GM12874 (cell line): ENCODE results near the gene C10orf62.
A peak's percentile ranks its signal among the peaks of the same experiment; 100 is the strongest.

ENCODE experiments used
- TF ChIP-seq, protein P1 (sequence below): IDR thresholded peaks from 2 replicates; pipeline ENCODE4 v1.5.1; 2011; ENCODE audit warnings: low read depth, mild to moderate bottlenecking, control low read depth, low read length, moderate library complexity; ENCODE audit not compliant: insufficient read depth

Gene C10orf62

DNA sequence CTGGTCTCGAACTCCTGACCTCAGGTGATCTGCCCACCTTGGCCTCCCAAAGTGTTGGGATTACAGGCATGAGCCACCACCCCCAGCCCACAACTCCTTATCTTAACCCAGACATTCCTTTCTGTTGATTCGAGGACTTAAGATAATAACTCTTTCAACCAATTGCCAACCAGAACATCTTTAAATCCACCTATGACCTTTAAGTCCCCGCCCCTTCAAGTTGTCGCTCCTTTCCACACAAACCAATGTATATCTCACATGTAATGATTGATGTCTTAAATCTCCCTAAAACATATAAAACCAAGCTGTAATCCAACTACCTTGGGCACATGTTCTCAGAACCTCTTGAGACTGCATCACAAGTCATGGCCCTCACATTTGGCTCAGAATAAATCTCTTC, 24.7 kb upstream of the C10orf62 start:
- TF ChIP-seq, protein P1, sequence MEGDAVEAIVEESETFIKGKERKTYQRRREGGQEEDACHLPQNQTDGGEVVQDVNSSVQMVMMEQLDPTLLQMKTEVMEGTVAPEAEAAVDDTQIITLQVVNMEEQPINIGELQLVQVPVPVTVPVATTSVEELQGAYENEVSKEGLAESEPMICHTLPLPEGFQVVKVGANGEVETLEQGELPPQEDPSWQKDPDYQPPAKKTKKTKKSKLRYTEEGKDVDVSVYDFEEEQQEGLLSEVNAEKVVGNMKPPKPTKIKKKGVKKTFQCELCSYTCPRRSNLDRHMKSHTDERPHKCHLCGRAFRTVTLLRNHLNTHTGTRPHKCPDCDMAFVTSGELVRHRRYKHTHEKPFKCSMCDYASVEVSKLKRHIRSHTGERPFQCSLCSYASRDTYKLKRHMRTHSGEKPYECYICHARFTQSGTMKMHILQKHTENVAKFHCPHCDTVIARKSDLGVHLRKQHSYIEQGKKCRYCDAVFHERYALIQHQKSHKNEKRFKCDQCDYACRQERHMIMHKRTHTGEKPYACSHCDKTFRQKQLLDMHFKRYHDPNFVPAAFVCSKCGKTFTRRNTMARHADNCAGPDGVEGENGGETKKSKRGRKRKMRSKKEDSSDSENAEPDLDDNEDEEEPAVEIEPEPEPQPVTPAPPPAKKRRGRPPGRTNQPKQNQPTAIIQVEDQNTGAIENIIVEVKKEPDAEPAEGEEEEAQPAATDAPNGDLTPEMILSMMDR = no peak

DNA sequence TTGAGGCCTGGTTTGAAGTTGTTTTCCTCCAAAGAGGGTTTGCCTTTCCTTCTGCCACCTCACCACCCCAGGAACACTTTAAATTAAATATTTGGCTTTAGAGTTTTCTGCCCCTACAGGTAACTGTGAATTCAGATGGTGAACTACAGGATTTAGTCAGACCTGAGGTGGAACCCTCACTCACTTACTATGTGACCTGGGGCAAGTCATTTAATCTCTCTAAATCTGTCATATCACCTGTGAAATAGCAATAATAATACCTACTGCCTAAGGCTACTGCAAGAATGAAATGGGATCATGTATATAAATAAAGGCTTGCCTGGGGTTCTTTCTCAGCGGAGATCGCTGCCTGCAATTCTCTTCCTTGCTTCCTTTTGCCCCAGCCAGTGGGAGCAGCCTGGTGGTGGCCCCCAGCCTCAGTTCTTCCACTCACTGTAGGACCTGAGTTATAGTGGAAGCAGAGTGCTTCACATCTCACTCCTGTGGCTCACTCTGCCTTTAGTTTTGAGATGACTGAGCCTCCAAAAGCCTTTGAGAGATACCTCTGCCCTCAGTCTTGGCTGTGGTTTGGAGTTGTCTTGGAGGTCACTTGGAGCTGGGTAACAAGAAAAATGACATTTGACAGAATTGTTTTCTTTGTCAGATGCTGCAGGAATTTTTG, 23.1 kb upstream of the C10orf62 start:
- TF ChIP-seq, protein P1 = no peak

DNA sequence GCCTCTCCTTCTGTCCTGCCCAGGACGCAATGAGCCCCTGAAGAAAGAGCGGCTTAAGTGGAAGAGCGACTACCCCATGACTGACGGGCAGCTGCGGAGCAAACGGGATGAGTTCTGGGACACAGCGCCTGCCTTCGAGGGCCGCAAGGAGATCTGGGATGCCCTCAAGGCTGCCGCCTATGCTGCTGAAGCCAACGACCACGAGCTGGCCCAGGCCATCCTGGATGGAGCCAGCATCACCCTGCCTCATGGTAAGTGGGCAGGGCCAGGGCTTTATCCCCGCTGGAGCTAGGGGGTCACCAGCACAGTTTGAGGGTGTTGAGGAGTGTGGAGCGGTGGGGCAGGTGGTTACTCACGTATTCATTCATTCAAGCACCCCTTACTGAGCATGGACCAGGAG, 21.6 kb upstream of the C10orf62 start:
- TF ChIP-seq, protein P1 = no peak

DNA sequence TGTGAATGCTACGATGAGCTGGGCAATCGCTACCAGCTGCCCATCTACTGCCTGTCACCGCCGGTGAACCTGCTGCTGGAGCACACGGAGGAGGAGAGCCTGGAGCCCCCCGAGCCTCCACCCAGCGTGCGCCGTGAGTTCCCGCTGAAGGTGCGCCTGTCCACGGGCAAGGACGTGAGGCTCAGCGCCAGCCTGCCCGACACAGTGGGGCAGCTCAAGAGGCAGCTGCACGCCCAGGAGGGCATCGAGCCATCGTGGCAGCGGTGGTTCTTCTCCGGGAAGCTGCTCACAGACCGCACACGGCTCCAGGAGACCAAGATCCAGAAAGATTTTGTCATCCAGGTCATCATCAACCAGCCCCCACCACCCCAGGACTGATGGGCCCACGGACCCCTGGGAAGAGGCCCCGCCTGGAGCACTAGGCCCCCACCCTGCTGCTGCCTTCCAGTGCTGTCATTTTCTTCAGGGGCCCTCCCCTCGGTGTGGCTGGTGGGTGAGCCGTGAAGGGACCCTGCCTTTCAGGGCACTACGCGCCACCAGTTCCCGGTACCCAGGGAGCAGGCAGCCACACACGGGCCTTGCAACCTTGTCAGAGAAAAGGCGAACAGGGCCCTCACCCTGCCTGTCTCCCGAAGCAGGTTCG, 19.3 kb upstream of the C10orf62 start:
- TF ChIP-seq, protein P1 = no peak

DNA sequence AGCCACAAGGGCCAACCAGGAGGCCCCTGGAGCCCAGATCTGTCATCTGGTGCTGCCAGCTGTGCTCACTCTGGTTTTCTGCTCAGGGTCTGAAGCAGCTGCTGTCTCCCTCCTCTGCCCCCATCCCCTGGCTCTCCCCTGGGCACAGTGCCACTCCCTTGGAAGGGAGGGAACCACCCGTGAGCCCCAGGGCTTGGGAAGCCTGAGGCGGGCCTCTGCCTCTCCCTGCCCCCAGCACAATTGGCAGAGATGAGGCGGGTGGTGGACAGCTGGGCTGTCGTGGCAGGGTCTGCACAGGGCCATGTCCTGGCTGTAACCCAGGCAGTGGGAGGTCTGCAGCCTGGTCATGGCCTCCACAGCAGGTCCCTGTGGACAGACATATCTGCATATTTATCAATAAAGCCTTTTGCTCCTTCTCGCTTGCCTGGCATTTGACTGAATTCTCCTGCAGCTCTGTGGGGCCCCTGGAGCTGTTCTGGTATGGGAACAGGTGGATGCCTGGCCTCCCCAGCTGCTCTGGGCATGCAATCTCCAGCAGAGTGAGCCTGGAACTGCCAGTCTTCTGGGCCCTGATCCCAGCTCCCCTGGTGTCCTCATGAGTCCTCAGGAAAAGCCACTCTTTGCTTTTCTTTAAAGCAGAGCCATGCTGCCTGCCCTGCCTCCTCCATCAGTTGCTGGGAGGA, 18.6 kb upstream of the C10orf62 start:
- TF ChIP-seq, protein P1 = no peak

DNA sequence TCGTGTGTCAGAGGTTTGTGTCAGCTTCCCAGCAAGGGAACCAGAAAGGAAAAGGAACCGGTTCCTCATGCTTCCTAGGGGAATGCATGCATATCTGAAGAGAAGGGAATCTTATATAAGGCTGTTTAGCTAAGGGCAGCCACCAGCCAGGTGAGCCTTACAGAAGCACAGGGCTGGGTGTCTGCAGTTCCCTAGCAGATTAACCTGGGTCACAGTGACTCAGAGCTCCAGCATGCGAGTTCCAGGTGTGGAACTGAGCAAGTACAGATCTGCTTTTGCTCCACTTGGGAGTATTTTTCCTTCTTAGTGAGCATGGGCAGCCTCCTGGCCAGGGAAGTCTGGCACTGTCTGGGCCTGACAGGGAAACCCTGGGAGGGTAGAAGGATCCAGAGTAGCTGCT, 17.9 kb upstream of the C10orf62 start:
- TF ChIP-seq, protein P1 = no peak

DNA sequence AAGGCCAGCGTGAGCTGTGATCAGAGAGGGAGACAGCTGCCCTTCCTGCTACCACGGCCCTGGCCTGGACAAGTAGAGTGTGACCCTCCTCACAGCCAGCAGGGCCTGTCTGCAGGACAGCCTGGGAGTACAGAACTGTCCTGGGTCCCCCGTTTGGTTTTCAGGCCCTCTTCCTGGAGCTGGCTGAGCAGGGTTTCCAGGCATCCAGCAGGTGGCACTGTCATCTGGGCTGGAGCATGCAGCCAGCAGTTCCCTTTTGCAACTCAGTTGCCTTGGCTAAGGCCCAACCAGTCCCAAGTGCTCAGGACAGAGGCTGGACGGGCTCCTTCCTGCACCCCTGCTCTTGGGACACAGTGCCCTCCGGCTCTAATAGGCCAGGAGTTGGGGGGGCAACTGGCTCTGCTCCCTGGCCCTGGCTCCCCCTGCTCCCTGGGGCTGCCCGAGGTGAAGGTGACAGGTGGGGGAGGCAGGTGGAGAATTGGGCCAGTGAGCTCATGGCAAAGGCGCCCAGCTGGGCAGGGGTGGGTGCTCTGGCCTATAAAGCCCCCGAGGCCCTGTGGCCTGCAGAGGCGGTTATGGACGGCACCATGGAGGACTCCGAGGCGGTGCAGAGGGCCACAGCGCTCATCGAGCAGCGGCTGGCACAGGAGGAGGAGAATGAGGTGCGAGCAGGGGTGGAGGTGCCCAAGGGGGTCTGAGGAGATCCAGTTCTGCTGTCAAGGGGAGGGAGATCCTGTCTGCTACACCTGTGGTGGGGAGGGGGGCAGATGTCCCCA, 17.1 kb upstream of the C10orf62 start, which contains the start of gene ANKRD2:
TSS of gene ANKRD2 (plus strand) at position 566 of the 776 bp plus-strand sequence. CDS start at position 576, 10 bp downstream.
- TF ChIP-seq, protein P1 = peak; percentile 95
